H9 (cell line): ENCODE measurements around the gene ALAD. TPM values are rescaled to one million over a fixed set of nuclear protein-coding genes. Genes with fewer than 3 reads are reported as not detected.

Source experiments
- DNase-seq: peaks from one replicate; pipeline ENCODE4 v3.0.0-alpha.2; 2017
- H2AFZ ChIP-seq: one replicate; pipeline ENCODE4 v1.6.1; 2013; ENCODE audit warnings: mild to moderate bottlenecking, low read length, control low read depth, moderate library complexity
- H2AK5ac ChIP-seq: 2 replicates; pipeline ENCODE4 v1.6.1; 2013; ENCODE audit warnings: low read length, control low read depth, mixed read lengths; ENCODE audit not compliant: insufficient read length
- H2BK120ac ChIP-seq: one replicate; pipeline ENCODE4 v1.6.1; 2013; ENCODE audit warnings: low read depth, mild to moderate bottlenecking, low read length, control low read depth, inconsistent platforms; ENCODE audit not compliant: poor library complexity, severe bottlenecking
- H2BK12ac ChIP-seq: 2 replicates; pipeline ENCODE4 v1.6.1; 2013; ENCODE audit warnings: low read length, control low read depth, mixed read lengths, low read depth; ENCODE audit not compliant: insufficient read length
- H2BK15ac ChIP-seq: 2 replicates; pipeline ENCODE4 v1.6.1; 2013; ENCODE audit warnings: low read depth, low read length, control low read depth
- H2BK20ac ChIP-seq: one replicate; pipeline ENCODE4 v1.6.1; 2013; ENCODE audit warnings: low read depth, mild to moderate bottlenecking, low read length, control low read depth, inconsistent platforms; ENCODE audit not compliant: poor library complexity, severe bottlenecking
- H2BK5ac ChIP-seq: 2 replicates; pipeline ENCODE4 v1.6.1; 2013; ENCODE audit warnings: low read length, control low read depth, mixed read lengths; ENCODE audit not compliant: insufficient read length
- H3K14ac ChIP-seq: 2 replicates; pipeline ENCODE4 v1.6.1; 2013; ENCODE audit warnings: low read length, control low read depth; ENCODE audit not compliant: insufficient read depth
- H3K18ac ChIP-seq: 2 replicates; pipeline ENCODE4 v1.6.1; 2013; ENCODE audit warnings: low read depth, mild to moderate bottlenecking, mixed read lengths, low read length, control low read depth; ENCODE audit not compliant: insufficient read length
- H3K23ac ChIP-seq: 2 replicates; pipeline ENCODE4 v1.6.1; 2013; ENCODE audit warnings: low read length, control low read depth, mixed read lengths, low read depth; ENCODE audit not compliant: insufficient read length
- H3K23me2 ChIP-seq: 2 replicates; pipeline ENCODE4 v1.6.1; 2013; ENCODE audit warnings: low read depth, mild to moderate bottlenecking, mixed read lengths, low read length, control low read depth; ENCODE audit not compliant: insufficient read length, poor library complexity, severe bottlenecking
- H3K27ac ChIP-seq: 2 replicates; pipeline ENCODE4 v1.5.1; 2013; ENCODE audit warnings: low read length, control low read depth, mixed read lengths, low read depth; ENCODE audit not compliant: insufficient read length
- H3K27me3 ChIP-seq: 2 replicates; pipeline ENCODE4 v1.6.1; 2013; ENCODE audit warnings: low read length, control low read depth, inconsistent platforms; ENCODE audit not compliant: insufficient read depth
- H3K4ac ChIP-seq: 2 replicates; pipeline ENCODE4 v1.6.1; 2013; ENCODE audit warnings: low read depth, mild to moderate bottlenecking, control low read depth, inconsistent platforms, low read length, moderate library complexity
- H3K4me1 ChIP-seq: 2 replicates; pipeline ENCODE4 v1.6.1; 2013; ENCODE audit warnings: low read length, control low read depth, inconsistent platforms; ENCODE audit not compliant: insufficient read depth
- H3K4me2 ChIP-seq: 2 replicates; pipeline ENCODE4 v1.6.1; 2013; ENCODE audit warnings: low read length, control low read depth, mixed read lengths; ENCODE audit not compliant: insufficient read length, insufficient read depth
- H3K56ac ChIP-seq: 2 replicates; pipeline ENCODE4 v1.6.1; 2013; ENCODE audit warnings: low read depth, mild to moderate bottlenecking, mixed read lengths, low read length, control low read depth; ENCODE audit not compliant: insufficient read length
- H3K79me1 ChIP-seq: 2 replicates; pipeline ENCODE4 v1.6.1; 2013; ENCODE audit warnings: low read depth, mild to moderate bottlenecking, moderate library complexity, low read length, control low read depth, inconsistent platforms; ENCODE audit not compliant: insufficient read depth, poor library complexity, severe bottlenecking
- H3K79me2 ChIP-seq: 2 replicates; pipeline ENCODE4 v1.6.1; 2013; ENCODE audit warnings: low read length, control low read depth, inconsistent platforms; ENCODE audit not compliant: insufficient read depth
- H3K9ac ChIP-seq: 2 replicates; pipeline ENCODE4 v1.6.1; 2013; ENCODE audit warnings: low read length, control low read depth, mixed read lengths; ENCODE audit not compliant: insufficient read length; ENCODE audit errors: extremely low read depth
- H3K9me3 ChIP-seq: one replicate; pipeline ENCODE4 v1.6.1; 2013; ENCODE audit warnings: low read depth, low read length, inconsistent platforms; ENCODE audit not compliant: control insufficient read depth
- H3T11ph ChIP-seq: one replicate; pipeline ENCODE4 v1.6.1; 2013; ENCODE audit warnings: mild to moderate bottlenecking, low read length, control low read depth, inconsistent platforms
- H4K20me1 ChIP-seq: one replicate; pipeline ENCODE4 v1.6.1; 2013; ENCODE audit not compliant: control insufficient read depth, insufficient read length, insufficient read depth
- H4K5ac ChIP-seq: 2 replicates; pipeline ENCODE4 v1.6.1; 2013; ENCODE audit warnings: low read depth, mild to moderate bottlenecking, mixed read lengths, low read length, control low read depth; ENCODE audit not compliant: insufficient read length
- H4K8ac ChIP-seq: replicated peaks from 2 replicates; pipeline ENCODE4 v1.6.1; 2013; ENCODE audit warnings: low read length, control low read depth, mixed read lengths, low read depth; ENCODE audit not compliant: insufficient read length
- H4K91ac ChIP-seq: 2 replicates; pipeline ENCODE4 v1.6.1; 2013; ENCODE audit warnings: low read depth, mild to moderate bottlenecking, moderate library complexity, mixed read lengths, low read length, control low read depth; ENCODE audit not compliant: insufficient read length
- H3K27ac Mint-ChIP-seq, 3 experiments: 2 replicates in 2 of 3; 3 replicates in 1 of 3; pipeline ENCODE4 v1.8.0; 2020 to 2021; ENCODE audit warnings: mixed read lengths in 3 of 3, mild to moderate bottlenecking in 1 of 3, moderate library complexity in 1 of 3
- H3K27me3 Mint-ChIP-seq: 2 replicates; pipeline ENCODE4 v1.8.0; 2021; ENCODE audit warnings: low read depth, mild to moderate bottlenecking, moderate library complexity, mixed read lengths
- H3K36me3 Mint-ChIP-seq, 3 experiments: 2 replicates in 2 of 3; 3 replicates in 1 of 3; pipeline ENCODE4 v1.8.0; 2020 to 2021; ENCODE audit warnings: low read depth in 3 of 3, mixed read lengths in 3 of 3; ENCODE audit not compliant: insufficient read depth in 1 of 3
- H3K4me1 Mint-ChIP-seq, 2 experiments: 2 replicates each; pipeline ENCODE4 v1.8.0; 2020; ENCODE audit warnings: mixed read lengths in 2 of 2
- H3K4me3 Mint-ChIP-seq, 2 experiments: 2 replicates in 1 of 2; 3 replicates in 1 of 2; pipeline ENCODE4 v1.8.0; 2020 to 2021; ENCODE audit warnings: mild to moderate bottlenecking in 2 of 2, mixed read lengths in 2 of 2, moderate library complexity in 1 of 2
- H3K9me3 Mint-ChIP-seq, 2 experiments: 2 replicates in 1 of 2; 3 replicates in 1 of 2; pipeline ENCODE4 v1.8.0; 2020; ENCODE audit warnings: mild to moderate bottlenecking in 2 of 2, mixed read lengths in 2 of 2, moderate library complexity in 1 of 2
- WGBS: extraction: QIAGEN DNeasy Blood & Tissue Kit; methylation state at CpG from one replicate; pipeline ENCODE4 v1.1.7; 2013; ENCODE audit warnings: missing lambda C conversion rate, low lambda C conversion rate, mixed read lengths; ENCODE audit not compliant: insufficient read length; ENCODE audit errors: extremely low coverage; 5-methylcytosine and 5-hydroxymethylcytosine counted together
- total RNA-seq: library from RNA; stranded (reverse); gene quantifications from 2 replicates; pipeline ENCODE4 v1.2.1, GENCODE V29; 2021
- TF ChIP-seq, protein P1 (sequence below): fragments of 200-600 bp; sonication (generic); conservative IDR thresholded peaks from 3 replicates; pipeline ENCODE4 v1.8.0; 2021; ENCODE audit warnings: antibody characterized with exemption, mild to moderate bottlenecking

Gene ALAD
- total RNA-seq, 1 experiment from 2014 or later, result 13.2 TPM

DNA sequence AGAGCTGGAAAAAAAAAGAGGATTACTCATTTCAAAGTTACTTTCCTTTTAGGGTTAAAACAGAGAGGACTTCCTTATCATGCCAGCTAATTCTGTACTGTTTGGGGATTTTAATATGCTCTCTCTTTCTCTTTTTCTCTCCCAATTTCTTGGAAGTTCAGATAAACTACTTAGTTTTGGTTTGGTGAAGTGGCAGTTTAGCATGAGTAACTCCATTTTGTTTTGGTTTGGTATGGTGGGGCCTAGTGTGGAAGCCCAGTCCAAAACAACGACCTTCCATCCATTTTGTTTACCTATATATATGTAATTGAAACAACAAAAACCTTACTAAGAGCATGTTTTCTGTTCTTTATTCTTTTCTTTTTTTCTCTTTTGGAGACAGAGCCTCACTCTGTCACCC lies 55.4 kb downstream of the ALAD start:
- Histone ChIP-seq H3K23ac (no peak overlapping the region), H2AK5ac (no peak overlapping the region), H2BK20ac (no peak overlapping the region), H2BK12ac (no peak overlapping the region), H3K4me2 (no peak overlapping the region), H2BK120ac (no peak overlapping the region), H3K27me3 (no peaks in the 10 kb centered on the region; the same call in 1 of the 2 replicates), H3K23me2 (peaks cover 9% of the 10 kb centered on the region), H3T11ph (no peak overlapping the region), H3K14ac (no peak overlapping the region), H3K4ac (no peak overlapping the region), H3K27ac (no peak overlapping the region), H3K4me1 (no peaks in the 10 kb centered on the region; the same call in 1 of the 2 replicates), H4K5ac (no peak overlapping the region), H3K56ac (no peak overlapping the region), H3K18ac (no peak overlapping the region), H2AFZ (no peak overlapping the region), H4K91ac (no peak overlapping the region), H3K9ac (no peak overlapping the region), H2BK15ac (no peak overlapping the region), H2BK5ac (no peak overlapping the region), H3K79me1 (no peaks in the 10 kb centered on the region), H3K9me3 (no peaks in the 10 kb centered on the region), H4K8ac (no peak overlapping the region), H3K79me2 (no peaks in the 10 kb centered on the region), H4K20me1 (no peaks in the 10 kb centered on the region)
- DNase-seq, result no peak
- H3K36me3 Mint-ChIP-seq, result no peaks in the 10 kb centered on the region
- TF ChIP-seq, protein P1, sequence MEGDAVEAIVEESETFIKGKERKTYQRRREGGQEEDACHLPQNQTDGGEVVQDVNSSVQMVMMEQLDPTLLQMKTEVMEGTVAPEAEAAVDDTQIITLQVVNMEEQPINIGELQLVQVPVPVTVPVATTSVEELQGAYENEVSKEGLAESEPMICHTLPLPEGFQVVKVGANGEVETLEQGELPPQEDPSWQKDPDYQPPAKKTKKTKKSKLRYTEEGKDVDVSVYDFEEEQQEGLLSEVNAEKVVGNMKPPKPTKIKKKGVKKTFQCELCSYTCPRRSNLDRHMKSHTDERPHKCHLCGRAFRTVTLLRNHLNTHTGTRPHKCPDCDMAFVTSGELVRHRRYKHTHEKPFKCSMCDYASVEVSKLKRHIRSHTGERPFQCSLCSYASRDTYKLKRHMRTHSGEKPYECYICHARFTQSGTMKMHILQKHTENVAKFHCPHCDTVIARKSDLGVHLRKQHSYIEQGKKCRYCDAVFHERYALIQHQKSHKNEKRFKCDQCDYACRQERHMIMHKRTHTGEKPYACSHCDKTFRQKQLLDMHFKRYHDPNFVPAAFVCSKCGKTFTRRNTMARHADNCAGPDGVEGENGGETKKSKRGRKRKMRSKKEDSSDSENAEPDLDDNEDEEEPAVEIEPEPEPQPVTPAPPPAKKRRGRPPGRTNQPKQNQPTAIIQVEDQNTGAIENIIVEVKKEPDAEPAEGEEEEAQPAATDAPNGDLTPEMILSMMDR, result no peak
- H3K27ac Mint-ChIP-seq, result no peak overlapping the region
- no CpG with 5 or more reads among the region's 1 CpG for WGBS
- H3K4me1 Mint-ChIP-seq, result peaks cover 12 to 13% of the 10 kb centered on the region in 2 experiments
- no peaks in the 10 kb centered on the region; a peak in 1 of 5 replicates for H3K9me3 Mint-ChIP-seq
- H3K4me3 Mint-ChIP-seq, result no peak overlapping the region
- peaks cover 54% of the 10 kb centered on the region for H3K27me3 Mint-ChIP-seq
